ENCODE measurements around the gene FNBP1. TPM values are rescaled to one million over a fixed set of nuclear protein-coding genes. Genes with fewer than 3 reads are reported as not detected.

FNBP1 gene
- total RNA-seq, 1 donor: 41.9 TPM

- TF ChIP-seq CTCF (IDR thresholded peaks at IDR 0.05; ENCODE audit: insufficient read depth, low read depth, low read length): no peak
- no peak for DNase-seq (ENCODE audit: low read depth)
- H3K4me3 ChIP-seq (ENCODE audit: low read depth, low read length): no peak overlapping the region
Measured at GRCh38 chr9:129853614-129854013, 189.4 kb downstream of the FNBP1 start.

GRCh38 chr9:129852579-129852978 is 190.4 kb downstream of the FNBP1 start:
- no peak for TF ChIP-seq CTCF (IDR thresholded peaks at IDR 0.05; ENCODE audit: insufficient read depth, low read depth, low read length)
- no peak overlapping the region for H3K4me3 ChIP-seq (ENCODE audit: low read depth, low read length)
- no peak for DNase-seq (ENCODE audit: low read depth)

GRCh38 chr9:129851821-129852220 is 191.2 kb downstream of the FNBP1 start:
- DNase-seq (ENCODE audit: low read depth): no peak
- no peak overlapping the region for H3K4me3 ChIP-seq (ENCODE audit: low read depth, low read length)
- no peak for TF ChIP-seq CTCF (IDR thresholded peaks at IDR 0.05; ENCODE audit: insufficient read depth, low read depth, low read length)

- DNase-seq (ENCODE audit: low read depth): no peak
Measured at GRCh38 chr9:129850821-129851550, 192.0 kb downstream of the FNBP1 start.

GRCh38 chr9:129849901-129850300 is 193.1 kb downstream of the FNBP1 start:
- DNase-seq (ENCODE audit: low read depth): no peak
- no peak for TF ChIP-seq CTCF (IDR thresholded peaks at IDR 0.05; ENCODE audit: insufficient read depth, low read depth, low read length)
- no peak overlapping the region for H3K4me3 ChIP-seq (ENCODE audit: low read depth, low read length)

More at GRCh38 chr9:129850821-129851550, 192.0 kb downstream of the FNBP1 start:
- no peak overlapping the region for H3K4me3 ChIP-seq (ENCODE audit: low read depth, low read length)
- no peak for TF ChIP-seq CTCF (IDR thresholded peaks at IDR 0.05; ENCODE audit: insufficient read depth, low read depth, low read length)

- no peak for DNase-seq (ENCODE audit: low read depth)
- TF ChIP-seq CTCF (IDR thresholded peaks at IDR 0.05; ENCODE audit: insufficient read depth, low read depth, low read length): no peak
Measured at GRCh38 chr9:129848712-129849441, 194.1 kb downstream of the FNBP1 start.

More at GRCh38 chr9:129848712-129849441, 194.1 kb downstream of the FNBP1 start:
- no peak overlapping the region for H3K4me3 ChIP-seq (ENCODE audit: low read depth, low read length)

Measured in fibroblast of villous mesenchyme (primary cell).